Prostate gland (tissue), 2 donors: ENCODE data around the gene BTBD9. TPM values are rescaled to one million over a fixed set of nuclear protein-coding genes. Genes with fewer than 3 reads are reported as not detected.

Source experiments
- DNase-seq: peaks from one replicate; pipeline ENCODE4 v3.0.0-alpha.2; 2019; ENCODE audit warnings: low spot score
- H3K27ac ChIP-seq, 2 donors: fragments of 200-600 bp; sonication (generic); 2 replicates each; pipeline ENCODE4 v1.5.1; 2017 to 2019
- H3K27me3 ChIP-seq: fragments of 200-600 bp; sonication (generic); replicated peaks from 2 replicates; pipeline ENCODE4 v1.5.1; 2019; ENCODE audit not compliant: insufficient read depth
- H3K36me3 ChIP-seq, 2 donors: fragments of 200-600 bp; sonication (generic); 1 replicate in 1 of 2; 2 replicates in 1 of 2; pipeline versions ENCODE4 v1.5.1 to v1.8.1; 2017 to 2019
- H3K4me1 ChIP-seq: fragments of 200-600 bp; sonication (generic); replicated peaks from 2 replicates; pipeline ENCODE4 v1.5.1; 2019
- H3K4me3 ChIP-seq, 2 donors: fragments of 200-600 bp; sonication (generic); 2 replicates each; pipeline ENCODE4 v1.5.1; 2017 to 2019
- H3K9me3 ChIP-seq: fragments of 200-600 bp; sonication (generic); 2 replicates; pipeline ENCODE4 v1.5.1; 2017
- CTCF ChIP-seq, 4 experiments: fragments of 200-600 bp in 2 of 4; fragments of 450-650 bp in 2 of 4; sonication (generic) in 2 of 4; IDR thresholded peaks; 1 replicate in 3 of 4; 2 replicates in 1 of 4; pipeline ENCODE4 v1.5.1; 2016 to 2019; ENCODE audit warnings: antibody characterized with exemption in 4 of 4, mild to moderate bottlenecking in 2 of 4, moderate library complexity in 2 of 4
- POLR2A ChIP-seq: fragments of 450-650 bp; IDR thresholded peaks from one replicate; pipeline ENCODE4 v1.6.1; 2016; ENCODE audit warnings: antibody characterized with exemption, mild to moderate bottlenecking
- POLR2AphosphoS5 ChIP-seq: sonication (generic); formaldehyde crosslinking; IDR thresholded peaks from one replicate; pipeline ENCODE4 v1.6.1; 2017; ENCODE audit warnings: antibody characterized with exemption
- WGBS: methylation state at CpG from one replicate; pipeline ENCODE4 v1.1.5; 2018; 5-methylcytosine and 5-hydroxymethylcytosine counted together
- intact Hi-C: fragments of 100-400 bp; cut with DNase I; formaldehyde crosslinking; loops from one replicate; pipeline ENCODE4 v1.14.2; 2022
- total RNA-seq, 2 donors: library from RNA; depleted of rRNA; stranded (reverse); fragments of >200 nt; gene quantifications; one replicate each; pipeline ENCODE4 v1.1.0, GENCODE V29; 2016

Gene BTBD9
- total RNA-seq, 2 donors from 2014 or later: 11.2 to 17.4 TPM

- Histone ChIP-seq H3K4me3 (no peak overlapping the region), H3K27me3 (no peaks in the 10 kb centered on the region), H3K27ac (no peak overlapping the region), H3K9me3 (no peaks in the 10 kb centered on the region), H3K4me1 (no peaks in the 10 kb centered on the region), H3K36me3 (no peaks in the 10 kb centered on the region)
- TF ChIP-seq POLR2A (no peak), POLR2AphosphoS5 (no peak), CTCF (IDR thresholded peaks at IDR 0.05) (no peak)
- 93% methylated on average over 3 of the region's 3 CpGs for WGBS
- no peak for DNase-seq
- intact Hi-C loops: no loop called here
Measured at GRCh38 chr6:38593998-38594665, 45.6 kb downstream of the BTBD9 start.

GRCh38 chr6:38593409-38593808 is 46.3 kb downstream of the BTBD9 start:
- no peak for DNase-seq
- Histone ChIP-seq H3K27me3 (no peaks in the 10 kb centered on the region), H3K36me3 (no peaks in the 10 kb centered on the region), H3K27ac (no peak overlapping the region), H3K4me3 (no peak overlapping the region), H3K9me3 (no peaks in the 10 kb centered on the region), H3K4me1 (no peaks in the 10 kb centered on the region)
- intact Hi-C loops: no loop called here
- TF ChIP-seq POLR2AphosphoS5: no peak
- no peak for TF ChIP-seq CTCF (IDR thresholded peaks at IDR 0.05)
- no peak for TF ChIP-seq POLR2A

- intact Hi-C loops: no loop called here
- no peaks in the 10 kb centered on the region for H3K36me3 ChIP-seq
- no peaks in the 10 kb centered on the region for H3K4me1 ChIP-seq
- no peak for DNase-seq
- no peak for TF ChIP-seq POLR2AphosphoS5
- no peak for TF ChIP-seq POLR2A
- no peak for TF ChIP-seq CTCF (IDR thresholded peaks at IDR 0.05)
- H3K27ac ChIP-seq: no peak overlapping the region
- 98% methylated on average over 1 of the region's 1 CpG for WGBS
- no peaks in the 10 kb centered on the region for H3K27me3 ChIP-seq
- no peaks in the 10 kb centered on the region for H3K9me3 ChIP-seq
- H3K4me3 ChIP-seq: no peak overlapping the region
Measured at GRCh38 chr6:38591439-38591838, 48.3 kb downstream of the BTBD9 start.

- WGBS: 100% methylated on average over 1 of the region's 1 CpG
- Histone ChIP-seq H3K9me3 (no peaks in the 10 kb centered on the region), H3K27me3 (no peaks in the 10 kb centered on the region), H3K36me3 (no peaks in the 10 kb centered on the region), H3K4me1 (no peaks in the 10 kb centered on the region), H3K27ac (no peak overlapping the region), H3K4me3 (no peak overlapping the region)
- TF ChIP-seq POLR2A (no peak), POLR2AphosphoS5 (no peak), CTCF (IDR thresholded peaks at IDR 0.05) (no peak)
- intact Hi-C loops: no loop called here
- no peak for DNase-seq
Measured at GRCh38 chr6:38589367-38589720, 50.4 kb downstream of the BTBD9 start.

- H3K4me1 ChIP-seq: no peaks in the 10 kb centered on the region
- 82% methylated on average over 2 of the region's 2 CpGs for WGBS
- H3K27ac ChIP-seq: no peak overlapping the region
- no peaks in the 10 kb centered on the region for H3K9me3 ChIP-seq
- no peaks in the 10 kb centered on the region for H3K27me3 ChIP-seq
- H3K36me3 ChIP-seq: no peaks in the 10 kb centered on the region
- no peak for TF ChIP-seq POLR2A
- no peak for TF ChIP-seq POLR2AphosphoS5
- no peak for TF ChIP-seq CTCF (IDR thresholded peaks at IDR 0.05)
- no peak overlapping the region for H3K4me3 ChIP-seq
- intact Hi-C loops: no loop called here
- no peak for DNase-seq
Measured at GRCh38 chr6:38588631-38589366, 50.9 kb downstream of the BTBD9 start.
